ENCODE results near the gene VPS52.

The VPS52 gene

GRCh38 chr6:33201147-33201545 is 70.5 kb downstream of the VPS52 start:
- DNase-seq (ENCODE audit: low read depth, low spot score) = no peak

More at GRCh38 chr6:33201147-33201545, 70.5 kb downstream of the VPS52 start:
- no peak for TF ChIP-seq CTCF (IDR thresholded peaks at IDR 0.05; ENCODE audit: low read depth, low read length)
- in situ Hi-C loops (cut with HindIII; ENCODE audit: low sequenced_read_pairs) = no loop called here
- H3K4me3 ChIP-seq (ENCODE audit: low read depth, low read length) = peak overlapping the region; percentile 82

Data from astrocyte of the spinal cord (primary cell).